Panc1 (cell line): ENCODE results near the gene TJP3. TPM values are rescaled to one million over a fixed set of nuclear protein-coding genes. Genes with fewer than 3 reads are reported as not detected.

Experiments
- ATAC-seq: fragments of 200-7000 bp; cut with Tn5 transposase; 2 replicates; pipeline ENCODE4 v1.9.1; 2020; ENCODE audit warnings: mild to moderate bottlenecking, moderate library complexity
- BruUV-seq: library from RNA; stranded (reverse); fragments of 400-500 nt; replicated peaks from 2 replicates; lab custom pipeline; 2021; lab: Mats Ljungman, UMichigan
- CTCF ChIA-PET: fragments of 300-600 bp; sonication (Branson Sonifier 250); formaldehyde crosslinking; loops from one replicate; lab custom pipeline; 2022; ENCODE audit warnings: antibody characterized with exemption; lab: Charles Lee
- POLR2A ChIA-PET: fragments of 300-600 bp; sonication (Branson Sonifier 250); formaldehyde crosslinking; loops from one replicate; lab custom pipeline; 2022; ENCODE audit warnings: antibody characterized with exemption; lab: Charles Lee
- DNase-seq: peaks from one replicate; pipeline ENCODE4 v3.0.0-alpha.2; 2010; ENCODE audit warnings: low read depth, low spot score
- H3K27ac ChIP-seq: 2 replicates; pipeline ENCODE4 v1.5.1; 2011; ENCODE audit warnings: mild to moderate bottlenecking, low read length, inconsistent platforms
- H3K27me3 ChIP-seq: fragments of 200-500 bp; sonication (Bioruptor generic); 2 replicates; pipeline ENCODE4 v1.6.0; 2014; ENCODE audit warnings: low read length, inconsistent platforms; ENCODE audit not compliant: control insufficient read depth, insufficient read depth
- H3K36me3 ChIP-seq: fragments of 200-500 bp; sonication (Bioruptor generic); 2 replicates; pipeline ENCODE4 v1.5.1; 2014; ENCODE audit warnings: inconsistent platforms, mild to moderate bottlenecking, low read length, moderate library complexity; ENCODE audit not compliant: control insufficient read depth, insufficient read depth
- H3K4me1 ChIP-seq: 2 replicates; pipeline ENCODE4 v1.5.1; 2011; ENCODE audit warnings: inconsistent platforms, mild to moderate bottlenecking, low read length, moderate library complexity; ENCODE audit not compliant: control insufficient read depth, insufficient read depth
- H3K4me3 ChIP-seq, 2 experiments: 2 replicates each; pipeline ENCODE4 v1.5.1; 2011 to 2012; ENCODE audit warnings: low read depth in 2 of 2, low read length in 2 of 2, mild to moderate bottlenecking in 2 of 2, inconsistent platforms in 1 of 2, moderate library complexity in 1 of 2
- H3K9me3 ChIP-seq: fragments of 200-500 bp; sonication (Bioruptor generic); 2 replicates; pipeline ENCODE4 v1.5.1; 2014; ENCODE audit warnings: low read depth, mild to moderate bottlenecking, inconsistent platforms, low read length, moderate library complexity; ENCODE audit not compliant: control insufficient read depth, insufficient read depth
- CTCF ChIP-seq: fragments of 450-650 bp; IDR thresholded peaks from 2 replicates; pipeline ENCODE4 v1.5.1; 2017; ENCODE audit warnings: mild to moderate bottlenecking
- POLR2AphosphoS5 ChIP-seq: IDR thresholded peaks from 2 replicates; pipeline ENCODE4 v1.6.1; 2012; ENCODE audit warnings: mild to moderate bottlenecking, low read depth, low read length, moderate library complexity
- REST ChIP-seq, 2 experiments: IDR thresholded peaks; 2 replicates each; pipeline ENCODE4 v1.6.1; 2011 to 2012; ENCODE audit warnings: low read depth in 2 of 2, control low read depth in 1 of 2, low read length in 1 of 2, mild to moderate bottlenecking in 1 of 2, moderate library complexity in 1 of 2; ENCODE audit not compliant: insufficient read depth in 1 of 2
- SIN3A ChIP-seq: IDR thresholded peaks from 2 replicates; pipeline ENCODE4 v1.6.1; 2012; ENCODE audit warnings: low read depth, mild to moderate bottlenecking, low read length, moderate library complexity, borderline replicate concordance; ENCODE audit not compliant: insufficient read depth
- TCF7L2 ChIP-seq: IDR thresholded peaks from 2 replicates; pipeline ENCODE4 v1.6.1; 2011; ENCODE audit warnings: mild to moderate bottlenecking, low read depth, low read length, inconsistent platforms
- in situ Hi-C: cut with HindIII; loops from 2 replicates; pipeline ENCODE4 v1.10.0; 2016; ENCODE audit warnings: low sequenced_read_pairs, low pct_unique_long_range_greater_than_20kb
- intact Hi-C: fragments of 100-400 bp; cut with micrococcal nuclease; formaldehyde crosslinking; loops from one replicate; pipeline ENCODE4 v1.10.0; 2022; ENCODE audit not compliant: unreplicated experiment
- total RNA-seq: library from RNA; stranded (reverse); gene quantifications from one replicate; pipeline ENCODE4 v1.2.1, GENCODE V29; 2021; ENCODE audit not compliant: unreplicated experiment

Gene TJP3
- total RNA-seq, 1 experiment from 2014 or later, result 2.7 TPM

DNA sequence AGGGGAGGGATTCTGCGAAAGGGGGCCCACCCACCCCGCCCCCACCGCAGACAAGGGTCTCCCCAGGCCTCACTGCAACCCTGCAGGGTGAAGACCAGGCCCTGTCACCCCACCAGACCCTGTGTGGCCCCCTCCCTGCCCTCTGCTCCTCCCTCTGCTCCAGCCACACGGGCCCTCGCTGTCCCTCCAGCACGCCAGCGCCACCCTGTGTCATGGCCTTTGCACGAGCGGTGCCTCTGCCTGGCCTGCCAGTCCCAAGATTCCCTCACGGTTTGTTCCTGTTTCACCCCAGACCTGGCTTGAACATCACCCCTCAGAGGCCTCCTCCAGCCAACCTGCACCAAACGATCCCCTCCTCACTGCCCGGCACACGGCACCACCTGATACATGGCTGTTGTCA lies 35.2 kb upstream of the TJP3 start:
- ChIA-PET POLR2A (no interaction called here), CTCF (no interaction called here)

DNA sequence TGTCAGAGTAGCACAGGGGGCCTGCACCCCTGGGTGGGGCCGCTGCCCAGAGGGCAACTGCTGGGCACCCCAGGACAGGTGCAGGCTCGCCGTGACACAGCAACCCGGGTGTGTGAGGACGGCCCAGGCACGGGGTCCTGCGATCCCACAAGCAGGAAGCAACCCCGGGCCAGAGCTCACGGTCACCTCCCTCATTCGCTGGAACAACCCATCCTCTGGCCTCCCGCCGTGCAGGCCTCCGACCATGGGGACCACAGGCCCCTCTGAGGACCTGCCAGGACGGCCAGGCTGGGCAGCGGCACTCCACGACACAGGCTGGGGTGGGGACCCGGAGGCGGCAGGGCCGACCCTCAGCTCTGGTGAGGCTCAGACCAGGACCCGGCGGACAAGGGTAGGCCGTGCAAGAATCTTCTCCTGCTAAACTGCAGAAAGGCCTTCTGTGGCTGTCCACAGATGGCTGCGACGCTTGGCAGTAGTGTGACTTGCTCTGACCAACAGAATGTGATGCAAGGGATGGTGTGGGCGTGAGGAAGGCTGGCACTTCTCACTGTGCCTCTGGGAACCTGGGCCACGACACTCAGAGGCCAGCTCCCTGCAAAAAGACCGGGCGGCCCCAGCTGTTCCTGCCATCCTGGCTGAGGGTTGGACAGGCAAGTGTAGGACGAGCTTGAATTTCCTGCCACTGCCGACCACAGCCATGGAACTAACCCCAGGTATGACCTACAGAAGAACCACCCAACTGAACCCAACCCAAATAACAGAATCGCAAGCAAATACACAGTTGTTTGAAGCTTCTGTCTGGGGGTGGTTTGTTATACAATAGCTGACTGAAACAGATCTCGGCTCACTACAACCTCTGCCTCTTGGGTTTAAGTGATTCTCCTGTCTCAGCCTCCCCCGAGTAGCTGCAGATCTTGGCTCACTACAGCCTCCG lies 34.4 kb upstream of the TJP3 start:
- POLR2A ChIA-PET, result no interaction called here
- Histone ChIP-seq H3K36me3 (no peaks in the 10 kb centered on the region), H3K27me3 (no peaks in the 10 kb centered on the region), H3K4me3 (no peak overlapping the region), H3K9me3 (no peaks in the 10 kb centered on the region), H3K4me1 (peaks cover 7% of the 10 kb centered on the region; the same call in 1 of the 2 replicates), H3K27ac (no peak overlapping the region)
- DNase-seq (no peak), ATAC-seq (no peak)
- TF ChIP-seq TCF7L2 (no peak), REST (IDR thresholded peaks at IDR 0.05; ENCODE audit: insufficient read depth in 1 of 2, low read depth in 2 of 2, low read length in 1 of 2) (no peak), CTCF (no peak), POLR2AphosphoS5 (no peak), SIN3A (no peak)
- intact Hi-C loops, result no loop called here
- in situ Hi-C loops, result no loop called here
- BruUV-seq, result no TSS peak
- CTCF ChIA-PET, result no interaction called here

More for the DNA sequence above, 35.2 kb upstream of the TJP3 start:
- Histone ChIP-seq H3K27ac (no peak overlapping the region), H3K4me3 (no peak overlapping the region), H3K9me3 (no peaks in the 10 kb centered on the region), H3K36me3 (no peaks in the 10 kb centered on the region), H3K27me3 (no peaks in the 10 kb centered on the region), H3K4me1 (peaks cover 7% of the 10 kb centered on the region; the same call in 1 of the 2 replicates)
- no TSS peak for BruUV-seq
- ATAC-seq (no peak), DNase-seq (no peak)
- intact Hi-C loops (no loop called here), in situ Hi-C loops (no loop called here)
- TF ChIP-seq POLR2AphosphoS5, result no peak
